AG10803 (cell line): Measurements from ENCODE around the gene TMEM132D.

Experiments
- DNase-seq: peaks from one replicate; pipeline ENCODE4 v3.0.0; 2010; ENCODE audit warnings: low read depth
- H3K4me3 ChIP-seq: 2 replicates; pipeline ENCODE4 v1.5.1; 2011; ENCODE audit warnings: mild to moderate bottlenecking, low read length, control low read depth
- CTCF ChIP-seq: conservative IDR thresholded peaks from 2 replicates; pipeline ENCODE4 v1.5.1; 2011; ENCODE audit warnings: mild to moderate bottlenecking, low read length, control low read depth, inconsistent platforms

TMEM132D gene

GRCh38 chr12:129871991-129872972 lies 31.5 kb downstream of the TMEM132D start:
- no peak for TF ChIP-seq CTCF
- no peak overlapping the region for H3K4me3 ChIP-seq
- DNase-seq, result no peak

GRCh38 chr12:129870796-129871195 lies 33.0 kb downstream of the TMEM132D start:
- H3K4me3 ChIP-seq, result no peak overlapping the region
- no peak for TF ChIP-seq CTCF
- DNase-seq, result no peak

GRCh38 chr12:129870136-129870535 lies 33.7 kb downstream of the TMEM132D start:
- DNase-seq, result no peak
- TF ChIP-seq CTCF, result no peak

GRCh38 chr12:129868575-129868974 lies 35.2 kb downstream of the TMEM132D start:
- no peak for TF ChIP-seq CTCF
- DNase-seq, result no peak
- no peak overlapping the region for H3K4me3 ChIP-seq

More at GRCh38 chr12:129870136-129870535, 33.7 kb downstream of the TMEM132D start:
- H3K4me3 ChIP-seq, result no peak overlapping the region

GRCh38 chr12:129863938-129864337 lies 39.9 kb downstream of the TMEM132D start:
- no peak for DNase-seq
- H3K4me3 ChIP-seq, result no peak overlapping the region
- no peak for TF ChIP-seq CTCF

GRCh38 chr12:129862561-129863175 lies 41.2 kb downstream of the TMEM132D start:
- no peak overlapping the region for H3K4me3 ChIP-seq
- DNase-seq, result no peak
- no peak for TF ChIP-seq CTCF
